Activated effector memory CD4-positive, alpha-beta T cell treated with Interleukin-2 at 50 U/mL for 16 hours (primary cell): ENCODE results near the gene DUOX2.
"Not testable (repeated sequence)": the region's sequence is repeated elsewhere in the genome, so short reads cannot be mapped to it uniquely, and the experiment has no call there.

ENCODE experiments used
- DNase-seq: peaks from one replicate; pipeline ENCODE4 v3.0.0-alpha.2; 2020

The DUOX2 gene

GRCh38 chr15:45097466-45097865, 16.5 kb downstream of the DUOX2 start:
- no peak for DNase-seq

DNA sequence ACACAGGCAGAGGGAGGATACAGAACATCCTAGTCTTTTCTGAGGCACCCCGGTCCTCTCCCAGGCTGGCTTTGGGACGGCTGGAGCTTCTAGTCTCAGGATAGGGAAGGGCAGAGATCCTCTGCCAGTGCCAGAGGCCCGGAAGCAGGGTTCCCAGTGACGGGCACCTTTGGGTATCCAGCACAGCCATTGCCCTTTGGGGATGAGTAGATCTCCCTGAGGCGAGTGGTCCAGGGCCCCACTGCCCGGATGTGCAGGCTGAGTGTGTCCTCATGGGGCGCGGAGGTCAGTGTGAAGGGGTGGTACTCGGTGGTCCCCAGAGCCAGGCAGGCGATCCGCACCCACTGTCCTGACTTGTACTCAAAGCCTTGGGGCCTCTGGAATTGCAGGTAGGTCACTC, 18.3 kb downstream of the DUOX2 start:
- DNase-seq = no peak

GRCh38 chr15:45094358-45094730, 19.6 kb downstream of the DUOX2 start:
- DNase-seq = no peak

DNA sequence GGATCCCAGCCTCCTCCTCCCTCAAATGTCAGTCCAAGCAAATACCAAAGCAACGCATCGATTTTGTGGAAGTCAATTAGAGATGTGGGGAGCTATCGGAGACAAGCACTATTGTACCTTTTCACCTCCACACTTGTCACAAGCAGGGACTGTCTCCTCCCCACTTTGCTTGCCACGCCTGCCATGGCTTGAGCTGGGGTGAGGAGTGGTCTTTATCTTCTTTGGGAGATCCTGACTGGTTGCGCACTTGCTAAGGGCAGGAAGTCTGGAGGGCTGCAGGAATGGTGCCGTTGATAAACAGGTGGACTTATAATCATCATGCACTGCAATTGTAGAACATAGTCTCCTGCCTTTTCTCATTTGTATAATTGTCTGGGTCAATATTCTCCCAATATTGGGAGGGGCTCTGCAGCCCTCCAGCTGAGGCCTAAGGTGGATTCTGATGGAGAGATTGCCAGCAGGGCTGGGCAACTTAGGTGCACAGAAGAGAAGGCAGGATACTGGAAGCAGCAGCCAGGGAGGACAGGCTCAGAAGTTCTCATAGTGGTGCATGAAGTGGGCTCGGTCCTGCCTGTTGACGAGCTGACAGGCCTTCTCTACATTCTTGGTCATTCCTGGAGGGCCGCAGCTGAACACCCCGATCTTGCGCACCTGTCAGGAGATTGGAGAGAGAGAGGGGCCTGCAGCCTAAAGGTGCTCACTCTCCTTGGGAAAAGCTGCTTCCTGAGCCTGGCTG, 20.2 kb downstream of the DUOX2 start:
- DNase-seq = no peak

DNA sequence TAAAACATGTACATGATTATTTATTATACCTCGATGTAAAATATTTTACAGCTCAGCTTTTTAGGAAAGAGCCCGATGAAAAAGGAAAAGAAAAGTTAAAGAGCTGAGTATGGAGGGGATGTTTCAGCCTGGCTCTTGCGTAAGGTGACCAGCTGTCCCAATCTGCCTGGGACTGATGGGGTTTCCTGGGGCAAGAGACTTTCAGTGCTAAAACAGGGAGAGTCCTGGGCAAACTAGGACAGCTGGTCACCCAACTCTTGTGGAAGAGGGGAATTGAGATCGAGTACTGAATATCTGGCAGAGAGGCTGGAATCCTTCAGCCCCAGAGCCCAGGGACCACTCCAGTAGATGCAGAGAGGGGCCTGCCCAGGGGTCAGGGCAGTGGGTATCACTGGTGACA, 21.0 kb downstream of the DUOX2 start:
- no peak for DNase-seq

DNA sequence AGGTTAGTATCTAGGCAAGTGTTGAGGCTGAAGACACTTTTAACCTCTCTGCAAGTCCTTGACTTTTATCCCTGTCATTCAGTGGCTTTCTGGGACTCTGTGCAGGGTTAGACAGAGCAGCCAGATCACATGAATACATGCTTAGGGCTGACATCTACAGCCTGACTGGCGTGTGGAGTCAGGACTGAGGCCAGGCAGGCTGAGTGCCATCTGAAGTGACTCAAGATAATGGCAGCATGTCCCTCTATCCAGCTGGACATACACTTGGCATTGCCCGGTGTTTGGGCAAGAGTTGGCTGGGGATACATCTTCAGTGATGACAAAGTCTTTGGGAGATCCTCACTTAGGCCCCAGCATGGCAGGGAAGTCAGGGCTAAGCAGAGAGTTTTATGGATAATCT, 22.4 kb downstream of the DUOX2 start:
- no peak for DNase-seq

DNA sequence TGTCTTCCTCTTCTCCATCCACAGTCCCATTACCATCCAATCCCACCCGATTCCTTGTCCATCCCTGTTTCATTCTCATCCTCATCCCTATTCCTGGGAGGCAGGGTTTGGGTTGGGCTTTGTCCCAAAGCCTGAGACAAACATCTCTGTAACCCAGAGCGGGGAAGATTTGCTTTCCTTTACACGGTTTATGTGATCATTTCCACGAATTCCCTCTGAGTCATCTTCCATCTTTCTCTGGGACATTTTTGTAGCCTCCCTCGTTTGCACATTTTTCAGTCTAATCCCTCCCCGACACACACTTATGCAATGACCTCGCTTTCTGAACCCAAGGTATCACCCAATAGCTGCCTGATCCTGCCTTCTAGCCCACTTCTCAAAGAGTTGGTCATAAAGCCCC, 22.8 kb downstream of the DUOX2 start:
- DNase-seq = no peak

DNA sequence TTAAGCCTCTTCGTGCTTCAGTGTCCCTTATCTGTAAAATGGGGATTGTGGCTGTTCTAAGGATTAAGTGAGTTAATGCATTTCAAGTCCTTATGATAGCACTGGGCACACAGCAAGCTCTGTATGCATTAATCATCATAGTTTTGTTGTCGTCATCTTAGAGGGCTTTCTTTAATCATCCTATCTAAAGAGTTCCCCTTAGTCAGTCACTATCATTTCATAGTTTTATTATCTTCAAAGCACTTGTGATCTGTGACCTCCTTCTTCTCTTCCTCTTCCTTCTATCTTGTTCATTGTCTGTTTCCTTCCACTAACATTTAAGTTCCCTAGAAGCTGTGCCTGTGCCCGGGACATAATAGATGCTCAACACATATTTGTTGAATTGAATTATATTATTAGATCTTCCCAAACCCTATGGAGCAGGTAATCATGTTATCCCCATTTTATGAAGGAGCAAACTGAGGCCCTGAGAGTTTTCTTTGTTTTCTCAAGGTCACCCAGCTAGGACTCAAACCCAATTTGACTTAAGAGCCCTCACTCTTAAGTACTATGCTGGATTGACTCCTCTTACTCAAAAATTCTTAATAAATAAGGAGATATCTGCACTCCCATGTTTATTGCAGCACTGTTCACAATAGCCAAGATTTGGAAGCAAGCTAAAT, 24.1 kb downstream of the DUOX2 start:
- DNase-seq = no peak

- no peak for DNase-seq
Observed at GRCh38 chr15:45088801-45089711, 24.9 kb downstream of the DUOX2 start.

- DNase-seq = no peak
Observed at GRCh38 chr15:45087513-45087912, 26.5 kb downstream of the DUOX2 start.

DNA sequence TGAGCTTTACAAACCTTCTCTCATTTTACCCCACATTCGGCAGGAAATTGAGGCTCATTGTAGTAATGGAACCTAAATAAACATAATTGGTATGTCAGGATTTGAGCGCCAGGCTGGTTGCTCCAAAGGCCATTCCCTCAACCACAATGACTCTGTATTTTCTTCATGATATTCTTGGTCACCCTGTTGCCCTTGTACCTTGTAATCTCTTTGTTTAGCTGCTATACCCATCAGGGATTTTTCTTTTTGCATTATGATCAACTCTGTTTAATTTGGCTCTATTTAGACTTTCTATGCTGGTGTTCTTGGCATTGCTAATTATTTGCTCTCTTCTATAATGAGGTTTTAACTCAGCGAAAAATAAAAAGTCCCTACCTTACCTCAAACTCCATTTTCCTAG, 29.8 kb downstream of the DUOX2 start:
- DNase-seq = no peak

GRCh38 chr15:45083223-45083622, 30.7 kb downstream of the DUOX2 start:
- DNase-seq = no peak

DNA sequence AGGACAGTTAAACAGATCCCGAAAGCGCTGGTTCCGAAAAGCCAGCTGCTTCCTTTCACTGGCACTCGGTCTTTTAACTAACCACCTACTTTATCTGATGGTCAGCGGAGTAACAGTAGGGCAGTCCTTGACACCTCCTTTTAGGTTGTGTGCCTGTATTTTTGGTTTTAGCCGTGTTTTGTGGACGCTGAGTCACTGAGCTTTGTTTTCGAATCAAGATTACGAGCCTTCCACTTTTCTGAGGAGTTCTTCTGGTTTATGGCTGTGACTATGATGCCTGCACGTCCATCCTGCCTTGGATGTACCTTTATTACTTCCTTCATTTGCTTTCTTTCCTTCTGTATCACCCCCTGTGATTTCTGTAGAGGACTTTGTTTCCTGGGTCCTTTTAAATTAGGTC, 31.6 kb downstream of the DUOX2 start:
- DNase-seq = not testable (repeated sequence)

GRCh38 chr15:45080593-45080992, 33.4 kb downstream of the DUOX2 start:
- DNase-seq = not testable (repeated sequence)

DNA sequence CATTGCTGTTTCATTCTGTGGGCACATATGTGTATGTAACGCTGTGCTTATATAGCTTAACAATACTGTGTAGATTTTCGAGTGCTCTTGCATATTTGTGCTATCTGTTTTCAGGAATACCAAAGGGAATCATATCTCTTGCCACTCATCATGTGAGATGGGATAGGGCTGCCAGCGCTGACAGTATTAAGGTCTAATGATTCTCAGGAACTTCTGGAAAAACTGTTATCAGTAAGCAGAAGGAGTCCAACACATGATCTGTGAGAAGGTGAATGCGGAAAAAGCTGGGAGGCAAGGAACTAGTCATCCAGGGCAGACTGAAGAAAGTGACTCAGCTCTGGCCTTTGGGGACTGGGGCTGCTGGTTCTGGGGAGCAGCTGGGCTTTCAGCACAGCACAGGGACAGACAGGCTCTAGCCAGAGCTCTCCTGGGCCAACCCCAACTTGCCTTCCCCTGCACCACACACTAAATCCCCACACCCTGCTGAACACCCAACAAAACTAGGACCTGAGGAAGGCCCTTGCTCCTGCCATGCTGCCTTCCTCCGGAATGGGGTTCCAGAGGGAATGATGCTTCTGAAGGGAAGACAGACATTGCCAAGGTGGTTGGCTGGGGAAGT, 34.2 kb downstream of the DUOX2 start:
- DNase-seq = not testable (repeated sequence)

GRCh38 chr15:45079201-45079600, 34.8 kb downstream of the DUOX2 start:
- DNase-seq = not testable (repeated sequence)

GRCh38 chr15:45077391-45077790, 36.6 kb downstream of the DUOX2 start:
- DNase-seq = not testable (repeated sequence)

DNA sequence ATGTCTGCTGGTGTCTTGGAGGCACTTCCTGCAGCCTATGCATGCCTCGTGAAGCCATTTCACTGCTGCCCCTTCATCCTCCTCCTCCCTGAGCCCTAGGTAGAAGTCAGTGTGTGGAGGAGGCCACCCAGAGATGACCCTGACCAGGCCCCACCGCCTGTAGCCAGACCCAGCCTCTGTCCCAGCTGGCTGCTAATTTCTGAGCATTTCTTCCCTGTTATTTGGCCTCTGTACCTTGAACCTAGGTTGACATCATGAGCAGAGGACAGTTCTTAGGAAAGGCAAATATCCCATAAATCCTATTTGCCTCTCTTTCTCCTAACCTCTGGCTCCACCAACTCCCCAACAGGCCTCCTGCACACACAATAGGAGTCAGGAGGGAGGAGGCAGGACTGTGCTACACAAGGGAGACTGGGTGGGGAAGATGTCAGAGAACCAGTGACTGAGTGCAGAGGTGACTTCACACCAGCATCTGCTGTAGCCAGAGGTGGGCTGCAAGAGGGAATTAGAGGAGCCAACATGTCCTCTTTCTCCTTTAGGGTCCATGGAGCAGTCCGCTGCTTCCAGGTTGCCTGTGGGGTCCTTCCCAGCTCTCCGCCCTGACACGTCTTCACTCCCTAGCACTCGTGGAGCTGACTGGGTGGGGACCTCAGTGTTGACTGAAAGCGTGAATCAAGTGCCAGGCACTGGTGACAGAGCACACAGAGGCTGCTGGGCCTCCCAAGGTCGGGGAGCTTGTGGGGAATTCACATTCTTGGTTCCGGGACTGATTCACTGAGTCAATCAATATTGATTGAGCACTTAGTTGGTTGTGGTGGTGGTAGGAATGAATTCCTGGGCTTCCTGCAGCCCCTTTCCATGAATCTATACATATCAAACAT, 38.3 kb downstream of the DUOX2 start:
- not testable (repeated sequence) for DNase-seq

GRCh38 chr15:45073602-45074001, 40.4 kb downstream of the DUOX2 start:
- not testable (repeated sequence) for DNase-seq

DNA sequence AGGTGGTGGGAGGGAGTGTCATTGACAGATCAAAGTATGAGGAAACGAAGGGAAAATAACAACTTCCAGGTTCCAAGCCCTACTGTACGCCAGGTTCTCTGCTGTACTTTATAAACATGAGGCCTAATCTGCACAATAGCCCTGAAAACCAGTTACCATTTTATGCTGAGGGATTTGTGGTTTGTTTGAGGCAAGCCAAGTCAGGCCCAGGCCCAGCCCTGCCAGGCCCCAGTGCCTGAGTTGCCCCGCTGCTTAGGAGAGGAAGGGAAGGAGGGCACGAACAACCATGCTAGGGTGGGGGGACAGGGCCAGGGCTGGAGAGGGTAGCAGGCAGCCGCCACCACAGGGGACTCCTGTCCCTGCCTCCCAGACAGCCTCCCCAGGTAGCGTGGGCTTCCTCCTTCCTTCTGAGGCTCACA, 44.0 kb downstream of the DUOX2 start:
- not testable (repeated sequence) for DNase-seq

DNA sequence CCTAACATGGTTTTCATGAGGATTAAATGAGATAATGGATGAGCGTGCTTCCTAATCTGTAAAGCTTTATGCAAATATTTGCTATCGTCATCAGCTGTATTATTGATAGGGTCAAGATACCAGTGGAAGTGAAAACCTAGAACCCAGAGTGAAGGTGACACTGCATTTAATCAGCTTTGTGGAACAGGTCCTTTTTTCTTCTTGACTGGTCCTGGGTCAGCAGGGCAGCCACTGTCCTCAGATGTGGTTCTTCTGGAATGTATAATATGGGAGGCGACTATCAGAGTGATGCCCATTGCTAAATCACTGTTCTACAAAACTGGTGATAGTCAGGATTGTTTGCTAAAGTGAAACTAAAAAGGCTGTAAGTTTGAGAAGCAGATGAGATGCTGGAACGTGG, 49.6 kb downstream of the DUOX2 start:
- DNase-seq = no peak

- not testable (repeated sequence) for DNase-seq
Observed at GRCh38 chr15:45062301-45062700, 51.7 kb downstream of the DUOX2 start.
